ENCODE data around the gene KIAA0232.
"Not testable (repeated sequence)": the region's sequence is repeated elsewhere in the genome, so short reads cannot be mapped to it uniquely, and the experiment has no call there.

The KIAA0232 gene

GRCh38 chr4:6907658-6908191 is 125.2 kb downstream of the KIAA0232 start:
- no peak for DNase-seq

- peak; percentile 48 for DNase-seq
Observed at GRCh38 chr4:6908432-6909112, 126.0 kb downstream of the KIAA0232 start.

- peak; percentile 92 for DNase-seq
Observed at GRCh38 chr4:6909113-6909969, 126.8 kb downstream of the KIAA0232 start, which contains the start of gene TBC1D14. Gene TBC1D14, plus strand, starts transcription at chr4:6909826. Its CDS starts 13,564 bp downstream, at chr4:6923390.

GRCh38 chr4:6909970-6910339 is 127.4 kb downstream of the KIAA0232 start:
- peak; percentile 54 for DNase-seq

GRCh38 chr4:6910340-6910959 is 127.9 kb downstream of the KIAA0232 start:
- DNase-seq = no peak

DNA sequence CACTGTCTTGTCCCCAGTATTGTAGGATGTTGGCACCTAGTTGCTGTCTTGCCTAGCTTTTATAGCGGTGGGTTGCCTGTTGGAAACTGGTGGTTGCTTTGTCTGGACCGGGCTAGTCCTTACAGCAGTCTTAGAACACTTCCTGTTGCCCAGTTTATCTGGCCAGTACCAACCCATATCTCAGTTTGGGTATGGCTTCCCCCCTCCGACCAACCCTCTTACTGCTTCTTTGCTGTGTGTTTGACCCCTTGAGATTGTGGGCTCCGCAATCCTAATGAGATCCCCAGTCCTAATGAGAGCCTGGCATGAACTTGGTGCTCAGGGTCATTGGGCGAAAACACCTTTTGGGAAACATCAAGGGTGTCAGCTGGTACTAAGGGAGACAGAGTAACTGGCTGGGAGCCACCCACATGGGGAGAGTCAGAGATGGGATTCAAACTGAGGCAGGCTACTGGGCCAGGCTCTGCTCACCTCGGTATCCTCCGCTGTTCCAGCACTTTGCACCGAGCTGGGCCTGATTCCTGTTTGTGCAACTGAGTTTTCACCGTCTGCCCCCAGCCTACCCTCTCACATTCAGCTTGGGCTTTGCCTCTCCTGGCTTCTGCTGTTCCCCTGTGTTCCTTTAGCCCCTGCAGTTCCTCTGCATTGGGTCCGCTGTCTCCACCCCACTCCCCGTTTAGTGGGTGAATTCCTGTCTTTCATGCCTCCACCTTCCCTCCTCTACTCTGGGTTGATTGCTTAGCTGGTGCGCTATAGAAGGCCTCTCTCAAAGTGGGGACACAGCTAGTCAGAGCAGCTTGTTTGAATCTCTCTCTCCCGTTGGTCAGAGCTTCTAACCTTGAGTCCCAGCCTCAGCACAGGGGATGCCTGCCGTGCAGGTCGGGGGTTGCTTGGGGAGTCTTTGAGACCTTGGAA is 128.7 kb downstream of the KIAA0232 start:
- no peak for DNase-seq

DNA sequence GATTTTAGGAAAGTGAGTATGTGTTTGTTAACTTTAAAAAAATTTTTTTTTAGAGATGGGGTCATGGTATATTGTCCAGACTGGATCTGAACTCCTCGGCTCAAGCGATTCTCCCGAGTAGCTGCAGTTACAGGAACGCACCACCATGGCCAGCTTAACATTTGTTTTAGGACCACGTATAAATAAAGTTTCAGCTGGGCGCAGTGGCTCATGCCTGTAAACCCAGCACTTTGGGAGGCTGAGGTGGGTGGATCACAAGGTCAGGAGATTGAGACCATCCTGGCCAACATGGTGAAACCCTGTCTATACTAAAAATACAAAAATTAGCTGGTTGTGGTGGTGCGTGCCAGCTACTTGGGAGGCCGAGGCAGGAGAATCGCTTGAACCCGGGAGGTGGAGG is 129.4 kb downstream of the KIAA0232 start:
- DNase-seq = not testable (repeated sequence)

DNA sequence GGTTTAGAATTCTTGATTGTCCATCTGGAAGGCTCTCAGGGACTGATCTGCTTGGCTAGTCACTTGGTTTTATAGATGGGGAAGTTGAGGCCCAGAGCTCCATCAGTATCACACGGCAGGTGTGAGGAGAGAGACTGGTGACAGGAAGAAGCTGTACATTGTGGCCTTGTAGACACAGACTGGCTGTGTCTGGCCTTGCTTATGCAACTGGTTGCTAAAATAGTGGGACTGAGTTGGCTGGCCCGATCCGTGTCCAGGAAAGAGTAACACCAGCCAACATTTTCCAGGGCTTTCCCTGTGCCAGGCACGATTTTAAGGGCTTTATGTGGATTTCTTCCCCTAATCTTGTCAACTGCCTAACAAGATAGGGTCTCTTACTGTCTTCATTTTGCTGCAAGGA is 129.9 kb downstream of the KIAA0232 start:
- no peak for DNase-seq

DNA sequence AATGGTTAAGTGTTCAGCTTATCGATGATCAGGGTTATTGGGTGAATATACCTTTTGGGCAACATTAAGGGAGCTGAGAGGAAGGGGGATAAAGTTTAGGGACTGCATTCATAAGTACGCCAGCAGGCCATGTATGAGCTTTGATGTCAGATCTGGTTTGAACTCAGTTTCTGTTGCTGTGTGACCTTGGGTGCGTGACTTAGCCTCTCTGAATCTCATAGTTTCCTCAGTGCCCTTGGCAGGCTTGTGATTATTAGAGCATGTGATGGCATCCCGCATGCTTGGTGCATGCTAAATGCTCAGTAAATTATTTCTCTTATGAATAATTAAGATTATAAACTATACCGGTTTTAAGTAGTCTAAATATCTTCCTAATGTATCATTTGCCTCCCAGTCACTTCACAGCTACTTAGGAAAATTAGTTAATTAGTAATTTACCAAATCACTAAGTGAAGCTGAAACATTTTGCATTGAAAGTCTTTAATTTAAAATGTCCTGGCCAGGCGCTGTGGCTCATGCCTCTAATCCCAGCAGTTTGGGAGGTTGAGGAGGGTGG is 130.9 kb downstream of the KIAA0232 start:
- DNase-seq = no peak

- DNase-seq = no peak
Observed at GRCh38 chr4:6914448-6914847, 131.9 kb downstream of the KIAA0232 start.

DNA sequence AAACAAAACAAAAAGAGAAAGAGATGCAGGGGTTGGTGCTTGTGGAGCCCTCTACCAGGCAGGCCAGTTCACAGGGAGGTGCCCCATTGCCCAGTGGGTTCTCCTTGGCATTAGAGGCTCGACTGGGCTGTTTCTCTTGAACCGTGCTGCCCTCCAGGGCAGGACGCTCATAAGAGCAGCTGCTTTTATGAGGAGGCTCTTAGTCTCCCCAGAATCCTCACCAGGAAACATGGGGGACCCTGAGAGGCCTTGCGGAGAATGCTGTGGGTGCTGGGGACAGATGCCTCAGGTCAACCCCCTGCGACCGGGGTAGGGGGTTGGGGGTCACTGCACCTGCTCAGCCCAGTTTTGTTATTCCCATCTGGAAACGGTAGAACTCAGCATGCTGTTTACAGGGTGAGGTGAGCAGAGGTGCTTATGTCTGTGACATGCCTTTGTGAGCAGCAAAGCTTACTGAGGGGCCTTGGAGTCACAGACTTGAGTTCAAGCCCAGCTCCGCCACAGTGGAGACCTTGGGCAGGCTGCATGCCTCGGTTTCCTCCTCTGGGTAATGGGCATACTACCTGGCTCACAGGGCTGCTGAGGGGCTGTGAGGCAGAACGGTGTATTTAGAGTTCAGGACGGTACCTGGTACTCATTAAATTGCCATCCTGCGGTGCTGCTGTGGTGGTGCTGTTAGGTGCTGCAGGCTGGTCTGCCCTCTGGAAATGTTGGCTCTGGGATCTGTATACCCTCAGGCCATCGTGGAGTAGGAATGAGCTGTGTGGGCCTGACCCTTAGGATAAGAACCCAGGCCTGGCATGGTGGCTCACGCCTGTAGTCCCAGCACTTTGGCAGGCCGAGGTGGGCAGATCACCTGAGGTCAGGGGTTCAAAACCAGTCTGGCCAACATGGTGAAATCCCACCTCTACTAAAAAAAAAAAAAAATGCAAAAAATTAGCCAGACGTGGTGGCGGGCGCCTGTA is 132.8 kb downstream of the KIAA0232 start:
- DNase-seq = no peak

- no peak for DNase-seq
Observed at GRCh38 chr4:6916069-6916586, 133.6 kb downstream of the KIAA0232 start.

GRCh38 chr4:6916587-6917460 is 134.3 kb downstream of the KIAA0232 start:
- peak; percentile 52 for DNase-seq

DNA sequence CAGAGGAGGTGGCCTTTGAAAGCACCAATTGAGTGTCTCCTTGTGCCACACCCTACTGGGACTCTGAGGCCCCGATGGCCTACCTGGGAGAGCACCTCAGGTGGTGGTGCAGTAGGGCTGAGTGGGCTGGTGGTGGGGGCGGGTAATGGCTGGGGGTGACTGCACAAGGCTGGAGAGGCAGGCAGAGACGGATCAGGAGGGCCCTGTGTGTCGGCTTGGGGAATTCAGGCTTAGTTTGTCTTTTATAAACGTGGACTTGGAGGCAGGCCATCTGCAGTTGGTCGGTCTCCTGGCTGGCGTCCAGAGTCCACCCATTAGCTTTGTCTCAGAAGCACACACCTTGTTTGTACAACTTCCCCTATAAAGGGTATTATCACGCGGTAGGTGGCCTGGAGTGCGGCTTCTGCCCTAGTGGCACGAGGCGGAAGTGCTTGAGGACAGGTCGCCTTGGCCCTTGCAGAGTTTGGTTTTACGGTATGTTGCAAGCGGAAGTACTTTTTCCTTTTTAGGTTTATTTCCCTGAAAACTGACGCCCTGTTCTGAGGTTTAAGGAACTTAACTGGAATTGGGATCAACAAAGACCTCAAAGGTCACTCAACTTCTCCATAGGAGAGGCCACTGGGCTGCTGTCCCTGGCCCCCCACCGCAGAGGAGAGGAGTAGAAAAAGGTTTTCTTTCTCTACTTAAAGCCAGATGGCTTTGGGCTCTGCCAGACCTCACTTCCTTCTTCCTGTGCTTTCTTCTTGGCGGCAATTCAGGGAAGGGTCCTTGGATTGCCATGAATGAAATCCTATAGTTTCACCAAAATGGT is 135.1 kb downstream of the KIAA0232 start:
- peak; percentile 85 for DNase-seq

- no peak for DNase-seq
Observed at GRCh38 chr4:6918338-6918737, 135.8 kb downstream of the KIAA0232 start.

DNA sequence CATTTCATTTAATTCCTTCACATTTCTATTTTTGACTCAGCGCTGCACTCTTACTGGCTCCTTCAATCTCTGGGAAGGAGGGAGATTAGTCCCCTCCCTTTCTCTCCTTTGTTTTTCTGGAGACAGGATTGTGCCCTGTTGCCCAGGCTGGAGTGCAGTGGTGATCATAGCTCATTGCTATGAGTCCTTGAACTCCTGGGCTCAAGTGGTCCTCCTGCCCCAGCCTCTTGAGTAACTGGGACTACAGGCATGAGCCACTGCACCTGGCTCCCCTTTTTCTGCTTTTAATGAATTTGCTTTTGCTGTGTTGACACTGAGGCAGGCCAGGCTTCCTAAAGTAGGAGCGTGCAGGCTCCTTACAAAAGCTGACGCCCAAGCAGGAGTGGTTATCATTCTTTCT is 137.6 kb downstream of the KIAA0232 start:
- DNase-seq = no peak

DNA sequence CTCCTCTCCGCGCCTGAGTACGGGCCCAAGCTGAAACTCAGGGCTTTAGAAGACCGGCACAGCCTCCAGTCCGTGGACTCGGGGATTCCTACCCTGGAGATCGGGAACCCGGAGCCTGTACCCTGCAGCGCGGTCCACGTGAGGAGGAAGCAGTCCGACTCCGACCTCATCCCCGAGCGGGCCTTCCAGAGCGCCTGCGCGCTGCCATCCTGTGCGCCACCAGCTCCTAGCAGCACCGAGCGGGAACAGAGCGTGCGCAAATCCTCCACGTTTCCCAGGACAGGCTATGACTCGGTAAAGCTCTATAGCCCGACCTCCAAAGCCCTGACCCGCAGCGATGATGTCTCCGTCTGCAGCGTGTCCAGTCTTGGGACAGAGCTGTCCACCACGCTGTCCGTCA is 141.0 kb downstream of the KIAA0232 start:
- no peak for DNase-seq

DNA sequence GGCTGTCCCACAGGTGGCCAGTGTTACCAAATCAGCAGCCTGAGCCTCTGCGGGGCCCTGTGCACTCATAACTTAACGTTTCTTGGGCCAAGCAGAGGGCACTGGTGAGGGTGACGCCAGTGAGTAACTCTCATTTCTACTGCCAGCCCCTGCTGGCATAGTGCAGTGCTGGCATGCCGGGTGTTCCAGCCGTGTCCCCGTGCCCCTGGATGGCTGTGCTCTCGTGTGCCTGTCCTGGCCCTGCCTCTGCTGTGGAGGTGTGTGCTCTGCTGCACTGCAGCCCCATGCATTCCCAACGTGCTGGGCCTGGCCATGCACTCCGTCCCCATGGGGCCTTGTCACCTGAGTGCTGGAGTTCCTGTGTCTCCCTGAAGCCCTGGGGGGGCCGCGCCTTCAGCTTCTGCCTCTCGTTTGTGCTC is 141.8 kb downstream of the KIAA0232 start:
- no peak for DNase-seq
